Cardiac fibroblast (primary cell): ENCODE results near the gene DUT.
A peak's percentile ranks its signal among the peaks of the same experiment; 100 is the strongest.

Source experiments
- DNase-seq, 2 donors: peaks; one replicate each; pipeline versions ENCODE4 v3.0.0 to v3.0.0-alpha.2; 2010; ENCODE audit warnings: low read depth in 2 of 2
- H3K4me3 ChIP-seq, 2 donors: replicated peaks in 1 of 2; 1 replicate in 1 of 2; 2 replicates in 1 of 2; pipeline ENCODE4 v1.5.1; 2011; ENCODE audit warnings: low read depth in 2 of 2, low read length in 2 of 2, mild to moderate bottlenecking in 2 of 2, moderate library complexity in 1 of 2
- CTCF ChIP-seq: IDR thresholded peaks from one replicate; pipeline ENCODE4 v1.5.1; 2011; ENCODE audit warnings: low read depth, mild to moderate bottlenecking, low read length, inconsistent platforms

The DUT gene

GRCh38 chr15:48292458-48292857 lies 38.8 kb upstream of the DUT start:
- DNase-seq = no peak
- TF ChIP-seq CTCF = no peak
- H3K4me3 ChIP-seq = no peak overlapping the region

- no peak overlapping the region for H3K4me3 ChIP-seq
- no peak for TF ChIP-seq CTCF
- DNase-seq = no peak
Measured at GRCh38 chr15:48297668-48298067, 33.6 kb upstream of the DUT start.

GRCh38 chr15:48298914-48299313 lies 32.3 kb upstream of the DUT start:
- no peak overlapping the region for H3K4me3 ChIP-seq
- no peak for DNase-seq
- TF ChIP-seq CTCF = no peak

- H3K4me3 ChIP-seq = no peak overlapping the region
- no peak for DNase-seq
- TF ChIP-seq CTCF = no peak
Measured at GRCh38 chr15:48300038-48300437, 31.2 kb upstream of the DUT start.

- no peak for TF ChIP-seq CTCF
- no peak for DNase-seq
- no peak overlapping the region for H3K4me3 ChIP-seq
Measured at GRCh38 chr15:48304398-48304797, 26.8 kb upstream of the DUT start.

- no peak for TF ChIP-seq CTCF
- DNase-seq = no peak
- no peak overlapping the region for H3K4me3 ChIP-seq
Measured at GRCh38 chr15:48306639-48307038, 24.6 kb upstream of the DUT start.

- no peak overlapping the region for H3K4me3 ChIP-seq
- no peak for TF ChIP-seq CTCF
- peak in 1 of 2 donors; percentile 31 for DNase-seq
Measured at GRCh38 chr15:48307586-48307985, 23.6 kb upstream of the DUT start.
